H9 (cell line): ENCODE data around the gene RINL. TPM values are rescaled to one million over a fixed set of nuclear protein-coding genes. Genes with fewer than 3 reads are reported as not detected.

Experiments
- DNase-seq: peaks from one replicate; pipeline ENCODE4 v3.0.0-alpha.2; 2017
- H2AFZ ChIP-seq: one replicate; pipeline ENCODE4 v1.6.1; 2013; ENCODE audit warnings: mild to moderate bottlenecking, low read length, control low read depth, moderate library complexity
- H2AK5ac ChIP-seq: 2 replicates; pipeline ENCODE4 v1.6.1; 2013; ENCODE audit warnings: low read length, control low read depth, mixed read lengths; ENCODE audit not compliant: insufficient read length
- H2BK120ac ChIP-seq: one replicate; pipeline ENCODE4 v1.6.1; 2013; ENCODE audit warnings: low read depth, mild to moderate bottlenecking, low read length, control low read depth, inconsistent platforms; ENCODE audit not compliant: poor library complexity, severe bottlenecking
- H2BK12ac ChIP-seq: 2 replicates; pipeline ENCODE4 v1.6.1; 2013; ENCODE audit warnings: low read length, control low read depth, mixed read lengths, low read depth; ENCODE audit not compliant: insufficient read length
- H2BK15ac ChIP-seq: 2 replicates; pipeline ENCODE4 v1.6.1; 2013; ENCODE audit warnings: low read depth, low read length, control low read depth
- H2BK20ac ChIP-seq: one replicate; pipeline ENCODE4 v1.6.1; 2013; ENCODE audit warnings: low read depth, mild to moderate bottlenecking, low read length, control low read depth, inconsistent platforms; ENCODE audit not compliant: poor library complexity, severe bottlenecking
- H2BK5ac ChIP-seq: 2 replicates; pipeline ENCODE4 v1.6.1; 2013; ENCODE audit warnings: low read length, control low read depth, mixed read lengths; ENCODE audit not compliant: insufficient read length
- H3K14ac ChIP-seq: 2 replicates; pipeline ENCODE4 v1.6.1; 2013; ENCODE audit warnings: low read length, control low read depth; ENCODE audit not compliant: insufficient read depth
- H3K18ac ChIP-seq: 2 replicates; pipeline ENCODE4 v1.6.1; 2013; ENCODE audit warnings: low read depth, mild to moderate bottlenecking, mixed read lengths, low read length, control low read depth; ENCODE audit not compliant: insufficient read length
- H3K23ac ChIP-seq: 2 replicates; pipeline ENCODE4 v1.6.1; 2013; ENCODE audit warnings: low read length, control low read depth, mixed read lengths, low read depth; ENCODE audit not compliant: insufficient read length
- H3K23me2 ChIP-seq: 2 replicates; pipeline ENCODE4 v1.6.1; 2013; ENCODE audit warnings: low read depth, mild to moderate bottlenecking, mixed read lengths, low read length, control low read depth; ENCODE audit not compliant: insufficient read length, poor library complexity, severe bottlenecking
- H3K27ac ChIP-seq: 2 replicates; pipeline ENCODE4 v1.5.1; 2013; ENCODE audit warnings: low read length, control low read depth, mixed read lengths, low read depth; ENCODE audit not compliant: insufficient read length
- H3K27me3 ChIP-seq: 2 replicates; pipeline ENCODE4 v1.6.1; 2013; ENCODE audit warnings: low read length, control low read depth, inconsistent platforms; ENCODE audit not compliant: insufficient read depth
- H3K4ac ChIP-seq: 2 replicates; pipeline ENCODE4 v1.6.1; 2013; ENCODE audit warnings: low read depth, mild to moderate bottlenecking, control low read depth, inconsistent platforms, low read length, moderate library complexity
- H3K4me1 ChIP-seq: 2 replicates; pipeline ENCODE4 v1.6.1; 2013; ENCODE audit warnings: low read length, control low read depth, inconsistent platforms; ENCODE audit not compliant: insufficient read depth
- H3K4me2 ChIP-seq: 2 replicates; pipeline ENCODE4 v1.6.1; 2013; ENCODE audit warnings: low read length, control low read depth, mixed read lengths; ENCODE audit not compliant: insufficient read length, insufficient read depth
- H3K56ac ChIP-seq: 2 replicates; pipeline ENCODE4 v1.6.1; 2013; ENCODE audit warnings: low read depth, mild to moderate bottlenecking, mixed read lengths, low read length, control low read depth; ENCODE audit not compliant: insufficient read length
- H3K79me1 ChIP-seq: 2 replicates; pipeline ENCODE4 v1.6.1; 2013; ENCODE audit warnings: low read depth, mild to moderate bottlenecking, moderate library complexity, low read length, control low read depth, inconsistent platforms; ENCODE audit not compliant: insufficient read depth, poor library complexity, severe bottlenecking
- H3K79me2 ChIP-seq: 2 replicates; pipeline ENCODE4 v1.6.1; 2013; ENCODE audit warnings: low read length, control low read depth, inconsistent platforms; ENCODE audit not compliant: insufficient read depth
- H3K9ac ChIP-seq: 2 replicates; pipeline ENCODE4 v1.6.1; 2013; ENCODE audit warnings: low read length, control low read depth, mixed read lengths; ENCODE audit not compliant: insufficient read length; ENCODE audit errors: extremely low read depth
- H3K9me3 ChIP-seq: one replicate; pipeline ENCODE4 v1.6.1; 2013; ENCODE audit warnings: low read depth, low read length, inconsistent platforms; ENCODE audit not compliant: control insufficient read depth
- H3T11ph ChIP-seq: one replicate; pipeline ENCODE4 v1.6.1; 2013; ENCODE audit warnings: mild to moderate bottlenecking, low read length, control low read depth, inconsistent platforms
- H4K20me1 ChIP-seq: one replicate; pipeline ENCODE4 v1.6.1; 2013; ENCODE audit not compliant: control insufficient read depth, insufficient read length, insufficient read depth
- H4K5ac ChIP-seq: 2 replicates; pipeline ENCODE4 v1.6.1; 2013; ENCODE audit warnings: low read depth, mild to moderate bottlenecking, mixed read lengths, low read length, control low read depth; ENCODE audit not compliant: insufficient read length
- H4K8ac ChIP-seq: replicated peaks from 2 replicates; pipeline ENCODE4 v1.6.1; 2013; ENCODE audit warnings: low read length, control low read depth, mixed read lengths, low read depth; ENCODE audit not compliant: insufficient read length
- H4K91ac ChIP-seq: 2 replicates; pipeline ENCODE4 v1.6.1; 2013; ENCODE audit warnings: low read depth, mild to moderate bottlenecking, moderate library complexity, mixed read lengths, low read length, control low read depth; ENCODE audit not compliant: insufficient read length
- H3K27ac Mint-ChIP-seq, 3 experiments: 2 replicates in 2 of 3; 3 replicates in 1 of 3; pipeline ENCODE4 v1.8.0; 2020 to 2021; ENCODE audit warnings: mixed read lengths in 3 of 3, mild to moderate bottlenecking in 1 of 3, moderate library complexity in 1 of 3
- H3K27me3 Mint-ChIP-seq: 2 replicates; pipeline ENCODE4 v1.8.0; 2021; ENCODE audit warnings: low read depth, mild to moderate bottlenecking, moderate library complexity, mixed read lengths
- H3K36me3 Mint-ChIP-seq, 3 experiments: 2 replicates in 2 of 3; 3 replicates in 1 of 3; pipeline ENCODE4 v1.8.0; 2020 to 2021; ENCODE audit warnings: low read depth in 3 of 3, mixed read lengths in 3 of 3; ENCODE audit not compliant: insufficient read depth in 1 of 3
- H3K4me1 Mint-ChIP-seq, 2 experiments: 2 replicates each; pipeline ENCODE4 v1.8.0; 2020; ENCODE audit warnings: mixed read lengths in 2 of 2
- H3K4me3 Mint-ChIP-seq, 2 experiments: 2 replicates in 1 of 2; 3 replicates in 1 of 2; pipeline ENCODE4 v1.8.0; 2020 to 2021; ENCODE audit warnings: mild to moderate bottlenecking in 2 of 2, mixed read lengths in 2 of 2, moderate library complexity in 1 of 2
- H3K9me3 Mint-ChIP-seq, 2 experiments: 2 replicates in 1 of 2; 3 replicates in 1 of 2; pipeline ENCODE4 v1.8.0; 2020; ENCODE audit warnings: mild to moderate bottlenecking in 2 of 2, mixed read lengths in 2 of 2, moderate library complexity in 1 of 2
- WGBS: extraction: QIAGEN DNeasy Blood & Tissue Kit; methylation state at CpG from one replicate; pipeline ENCODE4 v1.1.7; 2013; ENCODE audit warnings: missing lambda C conversion rate, low lambda C conversion rate, mixed read lengths; ENCODE audit not compliant: insufficient read length; ENCODE audit errors: extremely low coverage; 5-methylcytosine and 5-hydroxymethylcytosine counted together
- total RNA-seq: library from RNA; stranded (reverse); gene quantifications from 2 replicates; pipeline ENCODE4 v1.2.1, GENCODE V29; 2021
- TF ChIP-seq, protein P1 (sequence below): fragments of 200-600 bp; sonication (generic); conservative IDR thresholded peaks from 3 replicates; pipeline ENCODE4 v1.8.0; 2021; ENCODE audit warnings: antibody characterized with exemption, mild to moderate bottlenecking

The RINL gene
- total RNA-seq, 1 experiment from 2014 or later, result 6.4 TPM

DNA sequence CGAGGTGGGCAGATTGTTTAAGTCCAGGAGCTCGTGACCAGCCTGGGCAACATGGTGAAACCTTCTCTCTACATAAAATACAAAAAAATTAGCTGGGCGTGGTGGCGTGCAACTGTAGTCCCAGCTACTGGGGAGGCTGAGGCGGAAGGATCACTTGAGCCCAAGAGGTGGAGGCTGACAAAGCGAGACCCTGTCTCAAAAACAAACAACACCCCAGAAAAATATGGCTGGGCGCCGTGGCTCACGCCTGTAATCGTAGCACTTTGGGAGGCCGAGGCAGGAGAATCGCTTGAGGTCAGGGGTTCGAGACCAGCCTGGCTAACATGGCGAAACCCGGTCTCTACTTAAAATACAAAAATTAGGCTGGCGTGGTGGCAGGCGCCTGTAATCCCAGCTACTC is 24.9 kb downstream of the RINL start:
- Histone ChIP-seq H3K79me2 (peaks cover 9% of the 10 kb centered on the region), H2AK5ac (no peak overlapping the region), H3K79me1 (no peaks in the 10 kb centered on the region), H3K4ac (no peak overlapping the region), H3K9ac (no peak overlapping the region), H2BK12ac (no peak overlapping the region), H2BK120ac (no peak overlapping the region), H3K23ac (no peak overlapping the region), H4K5ac (no peak overlapping the region), H3K56ac (no peak overlapping the region), H3K14ac (no peak overlapping the region), H2AFZ (no peak overlapping the region), H4K8ac (no peak overlapping the region), H4K91ac (no peak overlapping the region), H3K27me3 (no peaks in the 10 kb centered on the region), H4K20me1 (no peaks in the 10 kb centered on the region), H3K4me1 (no peaks in the 10 kb centered on the region), H3K27ac (no peak overlapping the region), H3K9me3 (no peaks in the 10 kb centered on the region), H3T11ph (no peak overlapping the region), H3K18ac (no peak overlapping the region), H3K23me2 (peaks cover 26% of the 10 kb centered on the region), H2BK5ac (no peak overlapping the region), H3K4me2 (peak overlapping the region; percentile 86), H2BK15ac (no peak overlapping the region), H2BK20ac (no peak overlapping the region)
- DNase-seq, result no peak
- peaks cover 5% of the 10 kb centered on the region for H3K27me3 Mint-ChIP-seq
- H3K4me3 Mint-ChIP-seq, result peak overlapping the region; percentile 80 to 96
- H3K27ac Mint-ChIP-seq, result peak overlapping the region; percentile 90 to 98 (median 96); a peak in 3 of 7 replicates
- peaks cover 22% of the 10 kb centered on the region in 2 experiments for H3K9me3 Mint-ChIP-seq
- no CpG with 5 or more reads among the region's 17 CpGs for WGBS
- H3K4me1 Mint-ChIP-seq, result peaks cover 20 to 27% of the 10 kb centered on the region in 2 experiments
- H3K36me3 Mint-ChIP-seq, result peaks cover 14 to 23% (median 14%) of the 10 kb centered on the region in 3 experiments
- TF ChIP-seq, protein P1, sequence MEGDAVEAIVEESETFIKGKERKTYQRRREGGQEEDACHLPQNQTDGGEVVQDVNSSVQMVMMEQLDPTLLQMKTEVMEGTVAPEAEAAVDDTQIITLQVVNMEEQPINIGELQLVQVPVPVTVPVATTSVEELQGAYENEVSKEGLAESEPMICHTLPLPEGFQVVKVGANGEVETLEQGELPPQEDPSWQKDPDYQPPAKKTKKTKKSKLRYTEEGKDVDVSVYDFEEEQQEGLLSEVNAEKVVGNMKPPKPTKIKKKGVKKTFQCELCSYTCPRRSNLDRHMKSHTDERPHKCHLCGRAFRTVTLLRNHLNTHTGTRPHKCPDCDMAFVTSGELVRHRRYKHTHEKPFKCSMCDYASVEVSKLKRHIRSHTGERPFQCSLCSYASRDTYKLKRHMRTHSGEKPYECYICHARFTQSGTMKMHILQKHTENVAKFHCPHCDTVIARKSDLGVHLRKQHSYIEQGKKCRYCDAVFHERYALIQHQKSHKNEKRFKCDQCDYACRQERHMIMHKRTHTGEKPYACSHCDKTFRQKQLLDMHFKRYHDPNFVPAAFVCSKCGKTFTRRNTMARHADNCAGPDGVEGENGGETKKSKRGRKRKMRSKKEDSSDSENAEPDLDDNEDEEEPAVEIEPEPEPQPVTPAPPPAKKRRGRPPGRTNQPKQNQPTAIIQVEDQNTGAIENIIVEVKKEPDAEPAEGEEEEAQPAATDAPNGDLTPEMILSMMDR, result no peak
